HCEC 1CT (cell line): ENCODE data around the gene TNPO2.

Experiments used
- DNase-seq: peaks from one replicate; pipeline ENCODE4 v3.0.0-alpha.2; 2017

TNPO2 gene

GRCh38 chr19:12723641-12724426 lies at the start of gene TNPO2:
TSS of gene TNPO2 (minus strand) at chr19:12723932. CDS start at chr19:12720977, 2,955 bp downstream.
- peak; percentile 64 for DNase-seq

- no peak for DNase-seq
Observed at GRCh38 chr19:12772323-12772722, 48.6 kb upstream of the TNPO2 start.

DNA sequence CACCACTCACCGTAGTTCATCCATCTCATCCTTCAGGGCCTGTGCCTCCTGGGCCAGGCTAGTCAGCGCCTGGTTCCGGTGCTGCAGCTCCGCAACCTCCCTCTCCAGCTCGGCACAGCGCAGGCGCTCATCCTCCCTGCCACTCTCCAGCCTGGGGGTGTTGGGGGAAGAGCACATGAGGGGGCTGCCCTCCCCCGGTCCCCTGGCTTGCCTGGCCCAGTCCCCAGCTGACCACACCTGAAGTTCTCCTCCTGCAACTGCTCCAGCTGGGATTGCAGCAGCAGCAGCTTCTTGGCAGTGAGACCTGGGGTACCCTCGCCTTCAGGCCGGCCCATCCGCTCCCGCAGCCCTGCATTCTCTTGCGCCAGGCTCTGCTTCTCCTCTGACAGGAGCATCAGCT lies 47.2 kb upstream of the TNPO2 start:
- DNase-seq, result no peak

- no peak for DNase-seq
Observed at GRCh38 chr19:12769689-12770088, 46.0 kb upstream of the TNPO2 start.

DNA sequence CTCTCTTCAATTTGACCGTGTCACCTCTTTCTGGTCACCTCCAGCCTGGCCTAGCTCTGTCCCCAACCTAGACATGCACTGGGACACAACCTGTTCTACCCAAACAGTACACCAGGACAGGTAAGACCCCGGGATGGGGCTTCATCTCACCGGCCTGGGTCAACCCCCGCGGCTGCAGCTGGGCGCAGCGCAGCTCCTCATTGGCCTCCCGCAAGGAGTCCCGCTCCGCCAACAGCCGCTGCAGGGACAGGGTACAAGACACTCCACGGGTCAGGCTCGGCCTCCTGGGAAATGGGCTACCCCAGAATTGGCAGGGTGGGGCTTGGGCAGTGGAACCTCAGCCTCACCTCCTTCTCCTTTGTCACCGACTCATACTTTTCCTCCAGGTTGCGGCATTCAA lies 43.9 kb upstream of the TNPO2 start:
- DNase-seq, result no peak

- DNase-seq, result no peak
Observed at GRCh38 chr19:12767150-12767549, 43.4 kb upstream of the TNPO2 start.

- DNase-seq, result peak; percentile 66
Observed at GRCh38 chr19:12766051-12766521, 42.4 kb upstream of the TNPO2 start.

GRCh38 chr19:12764698-12765097 lies 41.0 kb upstream of the TNPO2 start:
- DNase-seq, result no peak

- no peak for DNase-seq
Observed at GRCh38 chr19:12763100-12763499, 39.4 kb upstream of the TNPO2 start.

DNA sequence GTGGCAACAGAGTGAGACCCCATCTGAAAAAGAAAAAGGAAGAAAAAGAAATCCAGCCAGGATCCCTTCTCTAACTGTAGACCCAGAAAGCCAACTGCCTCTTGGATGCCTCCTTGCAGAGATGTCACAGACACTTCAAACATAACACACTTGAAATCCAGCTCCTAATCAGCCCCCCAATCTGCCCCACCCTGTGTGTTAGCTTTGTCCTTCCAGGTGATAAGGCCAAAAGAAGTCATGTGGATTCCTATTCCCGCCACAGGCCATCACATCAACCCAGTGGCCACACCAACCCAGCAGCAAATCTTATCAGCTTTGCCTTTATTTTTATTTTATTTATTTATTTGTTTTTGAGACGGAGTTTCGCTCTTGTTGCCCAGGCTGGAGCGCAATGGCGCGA lies 36.0 kb upstream of the TNPO2 start:
- DNase-seq, result no peak

DNA sequence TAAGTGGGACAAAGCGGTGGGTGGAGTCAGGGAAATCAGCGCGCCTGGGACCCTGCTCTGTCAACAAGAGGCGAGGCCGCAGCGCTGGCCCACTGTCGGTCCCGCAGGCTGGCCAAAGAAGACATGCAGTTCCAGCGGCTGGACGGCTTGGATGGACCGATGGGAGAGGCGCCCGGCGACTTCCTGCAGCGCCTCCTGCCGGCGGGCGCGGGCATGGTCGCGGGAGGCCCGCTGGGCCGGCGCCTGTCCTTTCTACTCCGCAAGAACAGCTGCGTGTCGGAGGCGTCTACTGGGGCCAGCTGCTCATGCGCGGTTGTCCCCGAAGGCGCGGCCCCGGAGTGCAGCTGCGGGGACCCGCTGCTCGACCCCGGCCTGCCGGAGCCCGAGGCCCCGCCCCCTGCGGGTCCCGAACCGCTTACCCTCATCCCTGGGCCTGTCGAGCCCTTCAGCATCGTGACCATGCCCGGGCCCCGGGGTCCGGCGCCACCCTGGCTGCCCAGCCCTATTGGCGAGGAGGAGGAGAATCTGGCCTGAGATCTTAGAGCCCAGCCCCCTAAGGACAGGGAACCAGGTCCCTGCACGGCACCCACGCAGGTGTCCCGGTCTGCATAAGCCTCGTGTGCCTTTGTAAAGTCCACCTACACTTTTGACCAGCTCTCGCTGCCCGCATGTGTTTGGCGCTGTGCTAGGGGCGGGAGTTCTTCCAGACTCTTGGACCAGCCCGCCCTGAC lies 34.0 kb upstream of the TNPO2 start:
- DNase-seq, result peak; percentile 74

GRCh38 chr19:12756150-12756883 lies 32.6 kb upstream of the TNPO2 start:
- no peak for DNase-seq

DNA sequence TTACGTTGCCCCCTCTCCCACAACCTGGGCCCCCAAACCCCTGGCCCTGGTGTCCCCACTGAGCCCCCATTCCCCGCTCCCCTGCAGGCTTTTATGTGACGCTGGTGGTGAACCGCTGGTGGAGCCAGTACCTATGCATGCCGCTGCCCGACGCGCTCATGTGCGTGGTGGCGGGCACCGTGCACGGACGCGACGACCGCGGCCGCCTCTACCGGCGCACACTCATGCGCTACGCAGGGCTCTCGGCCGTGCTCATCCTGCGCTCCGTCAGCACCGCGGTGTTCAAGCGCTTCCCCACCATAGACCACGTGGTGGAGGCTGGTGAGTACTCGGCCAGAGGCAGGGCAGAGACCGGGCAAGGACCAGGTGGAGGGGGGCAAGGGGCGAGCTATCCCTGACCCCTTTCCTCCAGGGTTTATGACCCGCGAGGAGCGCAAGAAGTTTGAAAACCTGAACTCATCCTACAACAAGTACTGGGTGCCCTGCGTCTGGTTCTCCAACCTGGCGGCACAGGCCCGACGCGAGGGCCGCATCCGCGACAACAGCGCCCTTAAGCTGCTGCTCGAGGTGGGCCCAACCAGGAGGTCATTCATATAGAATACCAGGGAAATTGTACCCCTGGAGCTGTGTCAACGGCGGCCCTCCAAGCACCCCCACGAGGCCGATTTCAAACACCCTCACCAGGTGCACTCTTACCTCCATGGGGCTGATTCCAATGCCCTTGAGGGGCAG lies 30.9 kb upstream of the TNPO2 start:
- no peak for DNase-seq

DNA sequence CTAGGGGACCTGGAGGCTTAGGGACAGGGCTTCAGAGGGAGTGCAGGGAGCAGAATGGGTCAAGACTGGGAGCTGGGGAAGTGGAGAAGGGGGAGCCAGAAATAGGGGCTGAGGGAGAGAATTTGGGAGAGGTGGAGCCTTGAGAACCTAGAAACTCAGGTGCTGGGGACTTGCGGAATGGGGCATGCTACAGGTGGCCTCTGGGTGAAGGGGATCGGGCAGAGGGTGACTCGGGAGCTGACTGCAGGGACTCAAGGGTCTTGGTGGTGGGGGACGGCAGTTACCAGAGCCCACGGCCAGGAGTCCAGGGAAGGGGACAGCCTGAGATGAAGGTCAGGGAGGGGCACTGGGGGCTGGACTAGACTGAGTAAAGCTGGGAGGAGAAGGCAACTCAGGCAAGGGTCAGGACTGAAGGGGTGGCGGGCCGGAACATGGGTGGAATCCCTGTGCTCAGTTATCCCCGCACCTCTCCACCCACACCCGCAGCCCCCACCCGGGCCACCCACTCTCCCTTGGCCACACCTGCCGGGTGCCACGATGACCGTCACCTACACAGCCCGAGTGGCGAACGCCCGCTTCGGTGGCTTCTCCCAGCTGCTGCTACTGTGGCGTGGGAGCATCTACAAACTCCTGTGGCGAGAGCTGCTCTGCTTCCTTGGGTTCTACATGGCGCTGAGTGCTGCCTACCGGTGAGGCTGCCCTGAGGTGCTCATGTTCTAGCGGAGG lies 28.5 kb upstream of the TNPO2 start:
- no peak for DNase-seq

DNA sequence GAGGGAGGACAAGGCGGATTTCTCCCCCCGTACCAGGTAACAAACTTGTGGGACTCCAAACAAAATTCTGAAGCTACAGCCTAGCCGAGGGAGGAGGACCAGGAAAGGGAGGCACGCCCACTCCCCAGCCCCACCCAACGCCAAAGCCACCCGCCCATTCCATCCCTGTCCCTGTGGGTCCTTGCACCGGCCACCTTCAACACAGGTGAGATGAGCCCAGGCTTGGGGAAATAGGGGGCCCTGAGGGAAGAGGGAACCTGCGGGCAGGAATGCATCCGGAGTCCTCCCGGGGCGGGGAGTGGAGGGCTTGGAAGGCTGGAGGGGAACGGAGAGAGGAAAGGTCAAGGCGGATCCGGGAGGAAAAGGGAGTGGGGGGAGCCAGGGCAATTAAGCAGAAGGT lies 27.9 kb upstream of the TNPO2 start, which contains the start of gene BEST2:
TSS of gene BEST2 (plus strand) at position 157 of the 400 bp plus-strand sequence. CDS start 802 bp downstream, outside the sequence.
- no peak for DNase-seq

DNA sequence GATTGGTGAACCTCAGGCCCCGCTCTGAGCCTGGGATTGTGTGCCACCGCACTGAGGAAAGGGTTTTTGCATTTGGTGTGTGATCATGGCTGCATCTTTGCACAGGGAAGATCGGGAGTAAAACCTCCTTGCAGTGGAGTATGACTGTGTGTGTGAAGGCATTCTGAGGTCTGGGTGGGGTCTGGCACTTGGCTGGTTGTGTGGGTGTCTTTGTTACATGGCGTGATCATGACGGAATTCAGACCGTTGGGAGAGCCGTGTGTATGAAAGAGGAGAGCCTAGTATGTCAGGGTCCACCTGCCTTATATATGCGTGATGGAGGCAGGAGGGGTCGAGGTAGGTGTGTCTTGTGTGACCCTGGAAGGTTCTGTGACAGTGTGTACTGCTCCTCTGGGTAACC lies 27.1 kb upstream of the TNPO2 start:
- no peak for DNase-seq

- DNase-seq, result peak; percentile 39
Observed at GRCh38 chr19:12749938-12750521, 26.3 kb upstream of the TNPO2 start.

- no peak for DNase-seq
Observed at GRCh38 chr19:12748489-12748888, 24.8 kb upstream of the TNPO2 start.

GRCh38 chr19:12745166-12745897 lies 21.6 kb upstream of the TNPO2 start:
- no peak for DNase-seq

DNA sequence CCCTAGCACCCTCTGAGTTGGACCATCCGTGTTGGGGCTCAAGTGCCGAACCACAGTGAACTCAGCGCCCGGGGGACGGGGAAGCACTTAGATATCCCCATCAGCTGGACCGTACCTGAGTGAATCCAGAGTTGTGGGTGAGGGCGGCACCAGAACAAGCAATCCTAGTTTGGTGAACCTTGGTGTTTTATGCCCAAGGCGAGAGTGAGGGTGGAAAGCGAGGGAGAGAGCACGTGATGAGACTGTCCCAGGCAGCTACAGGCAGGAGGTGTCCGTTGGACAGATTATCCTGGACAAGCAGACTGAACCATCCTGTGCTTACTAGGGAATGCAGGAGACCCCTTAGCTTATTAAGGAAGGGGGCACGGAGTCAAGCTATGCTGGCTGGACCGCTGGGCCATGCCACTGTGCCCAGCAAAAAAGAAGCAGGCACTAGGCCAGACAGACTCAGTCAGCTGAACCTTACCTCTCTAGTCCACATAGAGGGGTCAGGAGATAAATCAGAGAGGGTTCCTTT lies 14.2 kb upstream of the TNPO2 start:
- no peak for DNase-seq
